Ovary (tissue), 9 donors: ENCODE data around the gene KCNC2. TPM values are rescaled to one million over a fixed set of nuclear protein-coding genes. Genes with fewer than 3 reads are reported as not detected.

Source experiments
- DNase-seq, 5 donors: peaks; one replicate each; pipeline ENCODE4 v3.0.0-alpha.2; 2019 to 2020
- H3K27ac ChIP-seq, 2 donors: fragments of 200-600 bp; one replicate each; pipeline versions ENCODE4 v1.5.1 to v1.8.0; 2019 to 2022
- H3K27me3 ChIP-seq: fragments of 200-600 bp; one replicate; pipeline ENCODE4 v1.8.0; 2022
- H3K36me3 ChIP-seq: fragments of 200-600 bp; sonication (generic); one replicate; pipeline ENCODE4 v1.5.1; 2019
- H3K4me1 ChIP-seq: one replicate; pipeline ENCODE4 v1.8.1; 2013; ENCODE audit warnings: mild to moderate bottlenecking, moderate library complexity; ENCODE audit not compliant: insufficient read depth
- H3K4me3 ChIP-seq: fragments of 200-600 bp; sonication (generic); one replicate; pipeline ENCODE4 v1.5.1; 2017
- H3K9me3 ChIP-seq, 2 donors: fragments of 200-600 bp in 1 of 2; sonication (generic) in 1 of 2; one replicate each; pipeline versions ENCODE4 v1.5.1 to v1.8.1; 2013 to 2019; ENCODE audit warnings: mild to moderate bottlenecking in 1 of 2, moderate library complexity in 1 of 2
- CTCF ChIP-seq, 3 donors: fragments of 450-650 bp in 2 of 3; fragments of 200-600 bp in 1 of 3; IDR thresholded peaks; one replicate each; pipeline versions ENCODE4 v1.5.1 to v1.8.0; 2016 to 2022; ENCODE audit warnings: antibody characterized with exemption in 3 of 3, mild to moderate bottlenecking in 1 of 3
- EP300 ChIP-seq: sonication (generic); formaldehyde crosslinking; IDR thresholded peaks from one replicate; pipeline ENCODE4 v1.6.1; 2017; ENCODE audit warnings: antibody characterized with exemption
- POLR2A ChIP-seq: fragments of 450-650 bp; IDR thresholded peaks from one replicate; pipeline ENCODE4 v1.6.1; 2017; ENCODE audit warnings: antibody characterized with exemption, mild to moderate bottlenecking, moderate library complexity
- WGBS, 3 donors: extraction: QIAGEN DNeasy Blood & Tissue Kit in 1 of 3; methylation state at CpG; one replicate each; pipeline versions ENCODE4 v1.1.5 to v1.1.7; 2013 to 2017; 5-methylcytosine and 5-hydroxymethylcytosine counted together
- intact Hi-C, 4 donors: fragments of 100-400 bp; cut with DNase I; formaldehyde crosslinking; loops; one replicate each; pipeline versions ENCODE4 v1.11.0 to v1.15.1; 2022 to 2023
- polyA plus RNA-seq, 2 donors: library from polyadenylated mRNA; stranded (reverse); fragments of 200-250 nt in 1 of 2; fragments of 350-450 nt in 1 of 2; fragmentation: Illumina TruSeq in 1 of 2; extraction: RNeasy Lipid Tissue Mini Kit (QIAGEN cat#74804) in 1 of 2; gene quantifications; one replicate each; pipeline ENCODE4 v1.2.3, GENCODE V29; 2013 to 2014
- total RNA-seq, 7 donors: library from RNA; depleted of rRNA in 2 of 7; stranded (reverse); fragments of >200 nt in 2 of 7; fragmentation: NEBNext Ultra II Directional in 3 of 7; extraction: Animal tissue kit (Norgen Biotek cat#: 25700) in 3 of 7; gene quantifications; one replicate each; pipeline versions ENCODE4 v1.1.0 to v1.2.4, GENCODE V29; 2016 to 2023
- donor health status: DM: no; HTN: no; CAD: no; lungs with moderate emphysema.
- donor health status: DM: no; HTN: no; CAD: no.
- donor health status: Bipolar disorder and iron deficiency.
- donor health status: DM: yes; HTN: yes; CAD: no.
- donor health status: DM: no; HTN: no; CAD: no.
- donor health status: DM: yes; HTN: yes; CAD: no.

KCNC2 gene
- total and polyA plus RNA-seq, 9 donors = not detected

DNA sequence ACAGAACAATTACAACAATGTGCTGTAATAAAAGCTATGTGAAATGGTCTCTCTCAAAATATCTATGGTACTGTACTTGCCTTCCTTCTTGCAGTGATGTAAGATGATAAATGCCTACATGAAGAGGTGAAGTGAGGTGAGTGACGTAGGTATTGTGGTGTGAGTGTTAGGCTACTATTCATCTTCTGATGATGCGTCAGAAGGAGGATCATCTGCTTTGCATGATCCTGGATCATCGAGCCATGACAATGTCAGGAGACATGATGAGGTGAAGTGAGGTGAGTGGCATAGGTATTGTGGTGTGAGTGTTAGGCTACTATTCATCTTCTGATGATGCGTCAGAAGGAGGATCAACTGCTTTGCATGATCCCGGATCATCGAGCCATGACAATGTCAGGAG is 105.8 kb downstream of the KCNC2 start:
- 91 to 94% (median 93%) methylated on average over 6 of the region's 6 CpGs for WGBS, 3 donors
- no peak for DNase-seq
- intact Hi-C loops = no loop called here
- Histone ChIP-seq H3K4me3 (no peak overlapping the region), H3K27me3 (no peaks in the 10 kb centered on the region), H3K36me3 (no peaks in the 10 kb centered on the region), H3K27ac (no peak overlapping the region), H3K9me3 (no peaks in the 10 kb centered on the region), H3K4me1 (no peaks in the 10 kb centered on the region)
- TF ChIP-seq CTCF (IDR thresholded peaks at IDR 0.05) (no peak), POLR2A (no peak), EP300 (no peak)

- Histone ChIP-seq H3K36me3 (no peaks in the 10 kb centered on the region), H3K4me1 (no peaks in the 10 kb centered on the region), H3K9me3 (no peaks in the 10 kb centered on the region), H3K27ac (no peak overlapping the region), H3K27me3 (no peaks in the 10 kb centered on the region), H3K4me3 (no peak overlapping the region)
- 91 to 94% (median 92%) methylated on average over 3 of the region's 3 CpGs for WGBS, 3 donors
- intact Hi-C loops = no loop called here
- no peak for TF ChIP-seq EP300
- no peak for TF ChIP-seq CTCF (IDR thresholded peaks at IDR 0.05)
- no peak for TF ChIP-seq POLR2A
- DNase-seq = no peak
These were observed 107.9 kb downstream of the KCNC2 start for GRCh38 chr12:75101781-75102180.

DNA sequence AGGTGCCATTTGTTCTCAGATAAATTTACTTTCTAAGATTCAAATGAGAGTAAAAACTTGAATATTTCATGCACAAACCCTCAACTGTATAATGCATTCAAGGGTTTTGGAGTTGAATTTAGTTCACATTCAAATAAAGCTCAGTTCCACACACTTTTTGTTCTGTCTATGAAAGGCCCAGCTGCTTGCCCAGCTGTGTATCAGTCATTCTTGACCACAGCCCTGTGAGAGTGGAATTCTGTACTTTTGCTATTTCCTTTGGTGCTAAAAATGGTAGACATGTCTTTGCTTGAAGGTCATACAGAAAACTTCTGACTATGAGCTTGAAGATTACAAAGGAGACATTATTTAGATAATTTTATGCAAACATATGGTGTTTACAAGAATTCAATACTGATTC is 110.4 kb downstream of the KCNC2 start:
- H3K4me3 ChIP-seq = no peak overlapping the region
- no peak for TF ChIP-seq CTCF (IDR thresholded peaks at IDR 0.05)
- TF ChIP-seq EP300 = no peak
- TF ChIP-seq POLR2A = no peak
- H3K27ac ChIP-seq = no peak overlapping the region
- H3K9me3 ChIP-seq = no peaks in the 10 kb centered on the region
- no peaks in the 10 kb centered on the region for H3K4me1 ChIP-seq
- no peaks in the 10 kb centered on the region for H3K27me3 ChIP-seq
- no peaks in the 10 kb centered on the region for H3K36me3 ChIP-seq
- intact Hi-C loops = no loop called here
- DNase-seq = no peak

GRCh38 chr12:75097003-75097402 is 112.6 kb downstream of the KCNC2 start:
- no peak for DNase-seq
- TF ChIP-seq EP300 = no peak
- no peak for TF ChIP-seq POLR2A
- TF ChIP-seq CTCF (IDR thresholded peaks at IDR 0.05) = no peak
- H3K4me3 ChIP-seq = no peak overlapping the region
- no peaks in the 10 kb centered on the region for H3K36me3 ChIP-seq
- intact Hi-C loops = no loop called here
- no peaks in the 10 kb centered on the region for H3K27me3 ChIP-seq
- H3K27ac ChIP-seq = no peak overlapping the region
- H3K9me3 ChIP-seq = no peaks in the 10 kb centered on the region
- no peaks in the 10 kb centered on the region for H3K4me1 ChIP-seq

DNA sequence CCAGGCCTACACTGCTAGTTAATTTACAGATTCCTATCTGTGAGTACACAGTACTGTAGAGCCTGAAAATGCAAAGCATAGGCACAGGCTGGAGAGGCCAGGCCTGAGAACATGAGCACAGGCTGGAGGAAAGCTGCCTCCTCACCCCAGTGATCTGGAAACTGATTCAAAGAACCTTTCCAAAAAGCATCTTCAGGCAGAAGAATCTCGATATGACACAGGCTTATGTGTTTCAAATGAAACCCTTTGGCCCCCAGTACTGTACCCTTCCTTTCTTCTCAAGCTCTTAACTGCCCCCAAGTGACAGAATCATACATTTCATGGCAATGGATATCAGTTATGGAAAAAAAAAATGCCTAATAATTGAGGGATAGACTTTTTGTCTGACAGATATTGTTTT is 122.0 kb downstream of the KCNC2 start:
- TF ChIP-seq CTCF (IDR thresholded peaks at IDR 0.05) (no peak), EP300 (no peak), POLR2A (no peak)
- 50 to 79% (median 67%) methylated on average over 1 of the region's 1 CpG for WGBS, 3 donors
- intact Hi-C loops = no loop called here
- H3K4me1 ChIP-seq = no peaks in the 10 kb centered on the region
- H3K9me3 ChIP-seq = no peaks in the 10 kb centered on the region
- DNase-seq = no peak
- no peak overlapping the region for H3K27ac ChIP-seq
- H3K4me3 ChIP-seq = no peak overlapping the region
- no peaks in the 10 kb centered on the region for H3K36me3 ChIP-seq
- H3K27me3 ChIP-seq = no peaks in the 10 kb centered on the region
